Amniotic stem cell (primary cell): ENCODE results near the gene PHTF2.
A peak's percentile ranks its signal among the peaks of the same experiment; 100 is the strongest.
"Not testable (repeated sequence)": the region's sequence is repeated elsewhere in the genome, so short reads cannot be mapped to it uniquely, and the experiment has no call there.

Experiments used
- DNase-seq: peaks from one replicate; lab custom pipeline; 2025; lab: John Stamatoyannopoulos, UW

Gene PHTF2

DNA sequence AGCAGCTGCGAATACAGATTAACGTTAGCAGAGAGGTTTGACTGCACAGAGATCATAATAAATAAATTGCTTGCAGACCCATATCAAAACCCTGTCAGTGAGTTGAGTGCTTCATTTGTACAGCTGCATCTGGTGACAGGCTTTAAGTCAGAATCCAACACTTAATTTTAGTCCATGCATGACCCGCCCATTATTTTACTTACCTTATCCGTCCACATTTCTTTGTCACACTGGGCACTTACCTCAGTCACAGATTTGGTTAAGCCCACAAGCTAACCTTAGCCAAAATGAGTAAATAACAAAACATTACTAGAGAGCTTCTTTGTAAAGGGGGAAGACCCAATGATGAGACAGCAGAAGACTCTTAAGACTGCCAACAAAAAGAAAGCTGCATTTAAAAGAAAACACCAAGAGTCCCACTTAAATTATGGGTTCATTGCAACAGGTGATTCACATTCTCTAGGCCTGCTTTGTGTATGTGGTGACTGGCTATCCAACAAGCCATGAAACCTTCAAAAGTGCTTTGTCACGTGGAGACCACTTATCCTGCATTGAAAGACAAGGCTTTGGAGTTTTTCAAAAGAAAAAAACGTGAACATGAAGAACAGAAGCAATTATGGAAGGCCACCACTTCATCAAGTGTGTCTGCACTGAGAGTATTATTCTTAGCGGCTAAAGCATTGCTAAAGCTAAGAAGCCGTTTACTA lies 32.2 kb downstream of the PHTF2 start:
- DNase-seq, result no peak

DNA sequence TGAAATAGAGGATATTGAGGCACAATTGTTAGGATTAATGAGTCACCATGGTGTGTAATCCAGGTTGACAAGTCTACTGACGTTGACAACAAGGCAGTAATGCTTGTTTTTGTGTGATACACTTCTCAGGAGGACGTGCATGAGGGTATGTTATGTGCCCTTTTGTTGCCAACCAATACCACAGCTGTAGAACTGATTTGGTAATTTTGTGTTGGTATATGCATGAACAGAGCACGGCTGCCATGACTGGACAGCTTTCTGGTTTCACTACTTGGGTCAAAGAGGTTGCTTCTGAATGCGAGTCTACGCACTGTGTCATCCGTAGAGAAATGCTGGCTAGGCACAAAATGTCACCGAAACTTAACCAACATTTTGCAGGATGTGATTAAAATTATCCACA lies 32.9 kb downstream of the PHTF2 start:
- no peak for DNase-seq

DNA sequence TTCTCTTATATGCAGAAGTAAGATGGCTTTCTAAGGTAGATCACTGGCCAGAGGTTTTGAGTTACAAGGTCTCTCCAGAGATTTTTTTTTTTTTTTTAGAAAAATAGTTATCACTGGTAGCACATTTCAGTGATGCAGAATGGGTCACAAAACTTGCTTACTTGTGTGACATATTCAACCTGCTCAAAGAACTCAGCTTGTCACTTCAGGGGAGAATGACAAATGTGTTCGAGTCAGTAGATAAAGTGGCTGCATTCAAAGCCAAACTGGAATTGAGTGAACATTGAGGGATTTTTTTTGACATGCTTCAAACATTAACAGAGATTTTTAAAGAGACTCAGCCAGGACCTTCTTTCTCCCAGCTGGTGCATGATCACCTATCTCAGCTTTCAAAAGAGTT lies 33.4 kb downstream of the PHTF2 start:
- no peak for DNase-seq

DNA sequence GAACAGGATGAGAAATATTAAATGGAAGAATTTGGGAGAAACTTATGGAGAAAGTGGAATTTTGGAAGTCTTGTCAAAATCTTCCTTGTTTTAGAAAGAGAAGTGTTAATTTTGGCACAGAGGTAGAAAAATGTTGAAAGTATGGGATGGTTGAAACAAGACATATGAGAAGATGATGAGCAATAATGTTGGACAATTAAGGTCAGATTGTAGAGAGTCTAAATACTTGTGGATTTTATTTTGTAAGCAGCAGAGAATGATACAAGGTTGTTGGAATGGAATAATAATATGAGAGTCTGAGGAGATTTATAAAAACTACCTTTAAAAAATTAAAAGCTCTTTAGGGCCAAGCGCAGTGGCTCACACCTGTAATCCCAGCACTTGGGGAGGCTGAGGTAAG lies 34.6 kb downstream of the PHTF2 start:
- no peak for DNase-seq

DNA sequence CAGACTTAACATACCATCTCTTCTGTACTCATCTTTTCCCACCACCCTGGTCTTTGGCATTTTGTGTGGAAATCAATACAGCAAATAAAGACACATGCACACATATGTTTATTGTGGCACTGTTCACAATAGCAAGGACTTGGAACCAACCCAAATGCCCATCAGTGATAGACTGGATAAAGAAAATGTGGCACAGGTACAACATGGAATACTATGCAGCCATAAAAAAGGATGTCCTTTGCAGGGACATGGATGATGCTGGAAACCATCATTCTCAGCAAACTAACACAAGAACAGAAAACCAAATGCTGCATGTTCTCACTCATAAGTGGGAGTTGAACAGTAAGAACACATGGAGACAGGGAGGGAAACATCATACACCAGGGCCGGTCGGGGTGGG lies 37.9 kb downstream of the PHTF2 start:
- not testable (repeated sequence) for DNase-seq

DNA sequence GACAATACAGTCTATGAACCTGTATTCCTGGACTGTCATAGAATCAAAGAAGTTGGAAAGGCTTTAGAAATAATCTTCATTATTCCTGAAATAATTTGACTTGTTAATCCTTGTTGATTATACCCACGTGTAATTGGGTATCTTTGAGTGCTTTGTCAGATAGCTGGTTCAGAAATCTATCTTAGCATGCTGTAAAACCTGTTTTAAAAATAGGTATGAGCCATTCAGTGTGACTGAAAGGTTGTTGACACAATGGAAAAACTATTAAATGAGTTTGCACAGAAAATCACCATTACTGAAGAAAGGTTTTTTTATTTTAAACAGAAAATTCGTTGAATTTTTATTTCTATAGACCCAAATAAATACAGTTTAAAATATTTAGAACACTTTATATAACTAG lies 38.7 kb downstream of the PHTF2 start:
- DNase-seq, result no peak

DNA sequence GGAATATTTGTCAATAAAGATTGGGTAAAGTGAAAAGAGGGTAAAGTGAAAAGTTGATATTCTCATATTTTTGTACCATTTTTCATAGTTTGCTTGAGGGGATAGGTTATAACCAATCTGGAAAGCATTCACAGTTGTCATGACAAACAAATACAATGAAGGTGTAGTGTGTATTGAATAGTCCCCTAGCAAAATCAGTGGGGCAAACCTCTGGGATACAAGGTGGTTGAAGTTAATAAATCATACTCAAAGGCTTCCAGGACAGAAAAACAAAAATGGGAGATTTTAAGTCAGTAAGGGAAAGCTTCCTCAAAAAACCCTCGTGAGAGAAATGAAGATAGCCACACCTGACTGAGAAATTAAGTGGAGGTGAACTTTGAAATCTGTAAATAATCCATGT lies 39.4 kb downstream of the PHTF2 start:
- no peak for DNase-seq

DNA sequence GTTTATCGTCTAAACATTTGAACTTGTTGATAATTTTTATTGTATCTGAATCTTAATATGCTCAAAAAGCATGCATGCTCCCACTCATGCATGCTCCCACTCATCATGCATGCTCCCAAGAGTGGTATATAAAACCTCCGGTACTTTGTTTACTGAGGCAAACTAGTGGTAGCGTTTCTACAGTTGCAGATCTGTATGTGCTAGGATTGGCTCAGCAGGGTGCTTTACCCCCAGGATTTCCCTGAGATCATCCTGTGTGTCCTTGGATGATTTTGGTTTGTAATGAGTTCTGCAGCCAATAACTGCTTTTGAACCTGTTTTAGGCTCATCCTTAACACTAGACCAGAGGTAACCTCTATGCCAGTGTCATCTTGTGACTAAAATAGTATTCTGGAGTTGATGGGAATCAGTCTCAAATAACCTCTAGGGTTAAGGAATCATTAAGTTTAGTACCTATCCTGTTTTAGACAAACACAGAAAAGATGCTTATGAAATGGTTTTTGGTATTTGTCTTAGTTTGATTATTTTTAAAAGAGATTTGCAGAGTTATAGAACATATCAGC lies 40.4 kb downstream of the PHTF2 start:
- no peak for DNase-seq

DNA sequence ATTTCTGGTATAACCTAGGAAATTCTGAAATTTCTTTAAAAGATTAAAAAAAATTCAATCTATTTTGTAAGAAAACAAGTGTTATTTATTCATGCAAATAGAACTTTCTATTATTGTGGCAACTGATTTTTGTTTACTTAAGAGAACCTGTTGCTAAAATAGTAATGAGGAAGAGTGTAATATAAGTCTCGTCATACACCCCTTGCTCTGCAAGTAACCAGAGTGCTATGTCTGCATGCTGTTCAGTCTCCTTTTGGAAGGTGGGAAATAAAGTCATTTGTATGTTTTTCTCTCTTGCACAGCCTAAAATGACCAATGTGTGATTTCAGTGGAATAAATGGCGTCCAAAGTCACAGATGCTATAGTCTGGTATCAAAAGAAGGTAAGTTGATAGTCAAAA lies 41.3 kb downstream of the PHTF2 start:
- no peak for DNase-seq

DNA sequence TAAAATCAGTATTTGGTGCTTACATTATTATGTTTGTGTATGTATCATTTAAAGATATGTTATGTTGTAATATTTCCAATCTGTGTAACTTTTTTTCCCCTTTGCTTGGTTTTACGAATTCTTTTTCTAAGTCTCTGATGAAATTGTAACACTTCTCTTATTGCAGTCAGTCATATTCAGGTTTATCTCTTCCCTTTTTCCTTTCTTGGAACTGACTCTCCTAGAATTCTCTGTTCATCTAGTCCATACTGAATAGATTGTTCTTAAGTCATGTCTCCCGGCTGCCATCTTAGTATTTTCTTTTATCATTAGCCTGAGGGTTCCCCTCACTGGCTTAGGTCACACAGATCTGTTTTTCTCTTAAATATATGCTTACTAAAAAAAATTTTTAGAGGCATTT lies 44.6 kb downstream of the PHTF2 start:
- no peak for DNase-seq

DNA sequence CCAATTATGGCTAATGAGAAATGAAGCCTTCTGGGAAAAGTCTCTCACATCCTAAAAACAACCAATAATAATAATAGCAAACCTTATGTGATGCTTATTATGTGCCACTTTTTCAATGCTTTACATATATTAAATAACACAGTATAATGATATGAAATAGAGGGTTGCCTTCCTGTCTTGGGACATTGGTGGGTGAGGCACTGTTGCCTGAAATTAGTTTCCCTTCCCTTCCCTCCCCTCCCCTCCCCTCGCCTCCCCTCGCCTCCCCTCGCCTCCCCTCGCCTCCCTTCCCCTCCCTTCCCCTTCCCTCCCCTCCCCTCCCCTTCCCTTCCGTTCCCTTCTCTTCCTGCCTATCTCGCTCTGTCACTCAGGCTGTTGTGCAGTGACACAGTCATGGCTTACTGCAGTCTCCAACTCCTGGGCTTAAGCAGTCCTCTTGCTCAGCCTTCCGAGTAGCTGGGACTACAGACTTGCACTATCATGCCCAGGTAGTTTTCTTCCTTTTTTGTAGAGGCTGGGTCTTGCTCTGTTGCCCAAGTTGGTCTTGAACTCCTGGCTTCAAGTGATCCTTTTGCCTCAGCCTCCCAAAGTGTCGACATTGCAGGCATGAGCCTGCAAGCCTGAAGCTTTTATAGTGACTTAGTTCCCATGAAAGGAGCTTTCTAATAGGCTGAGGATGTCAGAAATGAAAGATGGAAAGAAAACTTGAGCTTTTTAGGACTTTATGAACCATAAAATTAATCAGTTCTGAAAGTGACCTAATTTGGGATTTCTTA lies 47.9 kb downstream of the PHTF2 start:
- DNase-seq, result no peak

DNA sequence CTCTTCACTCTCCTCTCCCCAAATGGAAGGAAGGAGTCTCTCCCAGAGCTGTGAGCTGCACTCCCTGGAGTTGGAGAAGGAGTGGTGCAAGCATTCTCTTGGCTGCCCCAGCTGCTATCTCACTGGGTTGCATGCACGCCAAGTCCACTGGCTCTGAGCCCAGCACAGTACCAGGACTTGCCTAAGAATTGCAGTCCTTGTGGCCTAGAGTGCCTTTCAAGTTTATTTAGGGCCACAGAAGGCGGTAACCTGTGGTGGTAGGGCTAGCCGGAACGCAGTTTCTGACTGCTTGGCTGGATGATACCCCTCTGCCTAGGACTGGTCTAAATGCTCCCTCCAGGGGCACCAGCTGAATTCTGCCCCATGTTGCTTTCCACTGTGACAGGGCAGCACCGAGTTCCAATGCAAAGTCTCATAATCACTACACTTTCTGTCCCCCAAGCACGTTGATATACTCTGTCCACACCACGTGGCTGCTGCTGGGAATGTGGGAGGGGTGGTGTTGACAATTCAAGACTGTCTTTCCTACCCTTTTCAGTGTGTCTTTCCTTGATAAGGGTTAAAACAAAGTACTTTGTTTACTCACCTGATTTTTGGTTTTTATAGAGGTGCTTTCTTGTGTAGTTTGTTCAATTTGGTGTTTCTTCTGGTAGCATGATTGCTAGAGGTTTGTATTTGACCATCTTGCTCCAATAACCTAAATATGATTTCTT lies 57.0 kb downstream of the PHTF2 start:
- no peak for DNase-seq

DNA sequence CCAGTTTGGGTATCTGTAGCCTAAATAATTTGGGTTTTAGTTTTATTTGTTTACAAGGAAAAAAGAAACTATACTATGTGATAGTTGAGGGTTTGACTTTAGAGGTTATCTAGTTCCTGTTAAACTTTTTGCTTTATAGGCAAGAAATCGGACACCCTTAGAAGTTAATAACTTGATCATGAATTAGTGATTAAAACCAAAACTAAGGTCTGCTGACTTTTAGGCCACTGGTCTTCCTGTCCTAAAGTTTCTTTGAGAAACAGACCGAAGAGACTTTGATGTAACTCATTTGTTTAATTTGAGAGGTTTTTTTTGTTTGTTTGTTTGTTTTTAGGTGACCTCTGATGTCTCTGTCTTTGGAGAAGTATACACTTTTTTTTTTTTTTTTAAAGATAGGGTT lies 59.7 kb downstream of the PHTF2 start:
- DNase-seq, result no peak

DNA sequence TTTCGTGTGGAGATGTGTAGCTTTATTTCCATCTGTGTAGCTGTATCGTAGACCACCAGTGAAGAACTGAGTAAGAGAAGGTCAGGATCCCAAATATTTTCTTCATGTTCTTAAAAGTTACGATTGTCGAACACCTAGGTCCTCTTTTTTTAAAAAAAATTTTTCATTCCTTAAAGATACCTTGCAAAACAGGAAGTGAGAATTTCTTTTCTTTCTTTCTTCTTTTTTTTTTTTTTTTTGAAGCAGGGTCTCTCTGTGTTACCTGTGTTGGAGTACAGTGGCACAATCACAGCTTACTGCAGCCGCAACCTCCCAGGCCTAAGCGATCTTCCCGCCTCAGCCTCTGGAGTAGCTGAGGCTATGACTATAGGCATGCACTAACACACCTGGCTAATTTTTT lies 60.8 kb downstream of the PHTF2 start:
- no peak for DNase-seq

DNA sequence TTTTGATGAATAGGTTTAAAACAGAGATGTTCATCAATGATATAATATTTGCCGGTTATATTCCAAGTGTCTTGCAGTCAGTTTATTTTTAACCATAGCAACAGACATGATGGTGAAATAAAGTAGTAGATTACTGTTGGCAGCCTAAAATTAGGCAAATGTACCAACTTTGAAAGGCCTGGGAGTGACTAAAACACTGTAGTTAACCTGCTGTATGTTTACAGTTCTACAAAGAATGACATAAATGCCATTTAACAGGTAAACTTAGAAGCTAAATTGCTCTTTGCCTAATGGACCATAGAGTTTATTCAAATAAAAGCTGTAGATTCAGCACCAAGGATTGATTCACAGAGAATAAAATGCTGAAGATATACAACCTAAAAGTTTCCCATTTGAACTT lies 64.1 kb downstream of the PHTF2 start:
- DNase-seq, result no peak

DNA sequence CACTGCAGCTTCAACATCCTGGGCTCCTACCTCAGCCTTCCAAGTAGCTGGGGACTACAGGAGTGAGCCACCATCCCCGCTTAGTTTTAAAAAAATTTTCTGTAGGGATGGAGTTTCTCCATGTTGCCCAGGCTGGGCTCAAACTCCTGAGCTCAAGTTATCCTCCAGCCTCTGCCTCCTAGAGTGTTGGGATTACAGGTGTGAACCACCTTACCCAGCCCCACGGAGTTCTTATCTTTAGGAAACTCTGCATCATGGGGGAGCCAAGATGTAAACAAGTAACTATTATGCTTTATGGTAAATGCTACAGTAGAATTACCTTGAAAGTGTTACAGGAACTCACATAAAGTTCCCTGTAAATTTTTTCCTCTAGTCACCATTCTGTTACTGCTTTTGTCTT lies 65.3 kb downstream of the PHTF2 start:
- no peak for DNase-seq

DNA sequence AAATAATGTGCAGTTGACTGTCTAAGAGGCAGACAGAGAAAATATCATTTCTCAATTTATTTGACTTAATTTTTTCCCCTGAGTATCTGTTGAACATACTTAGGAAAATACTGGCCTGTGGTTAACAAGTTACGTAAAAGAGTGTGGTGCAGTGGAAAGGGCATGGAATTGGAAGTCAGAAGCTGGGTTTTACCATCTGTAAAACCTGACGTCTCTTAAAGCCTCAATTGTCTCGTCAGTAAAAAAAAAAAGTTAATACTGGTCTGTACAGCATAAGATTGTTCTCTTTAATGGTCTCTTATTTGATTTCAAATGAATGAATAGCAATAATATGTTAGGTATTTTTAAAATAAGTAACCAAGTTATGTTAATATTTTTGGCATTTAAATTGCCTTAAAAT lies 67.8 kb downstream of the PHTF2 start:
- DNase-seq, result no peak

DNA sequence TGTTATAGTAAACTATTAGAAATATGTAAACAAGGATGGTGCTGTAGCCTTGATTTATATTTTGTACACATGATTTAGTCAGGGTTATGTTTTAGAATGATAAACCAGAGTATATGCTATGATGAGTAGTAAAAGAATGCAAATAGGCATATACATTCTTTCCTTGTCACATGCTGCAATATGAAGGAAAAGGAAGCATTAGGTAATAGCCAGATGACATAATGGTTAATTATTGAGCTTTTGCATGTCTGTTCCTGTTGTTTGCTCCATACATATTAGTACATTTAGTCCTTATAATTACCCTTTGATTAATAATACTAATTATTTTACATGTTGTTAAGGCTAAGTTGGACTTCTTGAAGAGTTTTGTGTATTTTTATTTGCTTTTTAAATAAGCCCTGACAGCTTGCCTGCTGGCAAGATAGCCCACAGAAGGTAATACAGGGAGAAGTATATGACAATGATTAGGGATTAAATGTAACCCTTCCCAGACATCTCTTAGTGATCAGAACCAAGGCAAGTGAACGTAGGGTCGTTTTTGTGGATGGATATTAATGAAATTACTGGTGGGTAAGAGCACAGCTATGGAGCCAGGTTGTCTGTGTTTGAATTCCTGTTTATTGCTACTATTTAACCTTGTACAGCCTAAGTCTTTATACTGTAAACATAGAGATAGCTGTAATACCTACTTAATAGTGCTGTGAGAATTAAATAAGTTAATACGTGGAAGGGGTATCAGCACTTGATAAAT lies 68.4 kb downstream of the PHTF2 start:
- peak; percentile 29 for DNase-seq

DNA sequence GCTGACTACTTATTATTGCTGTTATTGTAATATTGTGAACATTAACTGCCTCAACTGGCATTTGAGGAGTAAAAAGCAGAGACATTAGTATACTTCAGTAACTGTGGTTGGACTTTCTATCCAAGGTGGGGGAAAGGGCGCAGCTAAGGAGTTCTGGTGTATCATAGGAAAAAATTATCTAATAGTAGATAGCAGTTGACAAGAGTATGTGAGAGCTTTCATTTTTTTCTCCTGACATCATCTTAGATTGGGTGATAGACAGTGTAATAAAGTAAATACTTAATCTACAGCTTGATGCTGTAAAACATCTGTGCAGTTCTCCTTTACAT lies 68.9 kb downstream of the PHTF2 start:
- DNase-seq, result no peak

DNA sequence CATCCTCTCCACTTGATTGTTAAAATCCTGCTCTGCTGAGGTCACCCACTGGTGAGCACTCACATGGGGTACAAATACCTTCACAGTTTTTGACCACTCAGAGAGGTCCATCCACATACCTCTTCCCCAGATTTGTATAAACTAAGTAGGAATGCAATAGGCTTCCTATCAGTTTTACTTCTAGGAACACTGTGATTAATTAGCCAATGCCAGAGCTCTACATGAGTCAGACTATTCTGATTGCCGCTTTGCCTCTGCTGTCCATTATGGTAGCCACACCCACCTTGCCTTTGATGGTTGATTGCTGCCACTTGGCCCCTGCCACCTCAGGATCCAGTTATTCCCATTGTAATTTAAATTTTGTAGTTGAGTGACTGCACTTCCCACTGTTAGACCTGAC lies 73.7 kb downstream of the PHTF2 start:
- not testable (repeated sequence) for DNase-seq

DNA sequence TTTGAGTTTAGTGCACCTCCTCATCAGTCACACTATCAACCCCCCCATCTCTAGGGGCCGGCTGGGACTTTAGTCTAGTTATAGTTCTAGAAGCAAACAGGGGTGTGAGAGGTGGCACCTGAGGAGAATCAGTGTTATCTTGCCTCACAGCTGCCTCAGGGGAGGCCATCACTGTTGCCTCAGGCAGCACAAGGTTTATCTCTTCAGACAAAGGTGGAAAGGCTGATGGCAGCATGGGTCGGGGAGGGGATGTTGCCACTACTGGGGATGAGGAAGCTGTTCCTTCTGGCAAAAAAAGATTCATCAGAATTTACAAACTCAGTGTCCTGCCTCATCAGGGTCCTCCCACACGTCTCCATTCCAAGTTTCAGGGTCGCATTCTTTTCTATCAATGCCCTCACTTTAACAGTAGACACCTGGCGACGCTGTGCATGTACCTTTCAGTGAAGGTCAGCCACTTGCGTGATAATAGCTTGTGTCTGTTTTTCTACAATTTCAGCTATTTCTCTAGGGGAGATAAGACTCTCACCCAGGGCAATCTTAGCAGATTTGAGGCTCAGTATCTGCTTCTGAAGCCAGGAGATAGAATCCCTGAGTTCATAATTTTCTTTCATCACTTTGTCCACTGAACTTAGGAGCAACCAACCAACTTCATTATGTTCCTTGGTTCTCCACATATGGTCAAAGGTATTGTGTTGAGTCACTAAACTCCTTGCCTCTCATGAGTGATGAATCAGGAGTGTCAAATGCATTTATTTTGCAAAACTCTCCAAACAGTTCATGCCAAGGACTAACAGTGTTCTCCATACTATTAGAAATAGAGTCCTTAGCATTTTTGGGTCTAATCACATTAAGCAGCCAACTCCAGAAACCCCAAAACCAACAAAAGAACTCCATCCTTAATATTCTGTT lies 75.1 kb downstream of the PHTF2 start:
- not testable (repeated sequence) for DNase-seq
